NCI-H1436 treated with DMSO at 0.1 percent for 48 hours (cell line): ENCODE results near the gene CACNA1E.
"Not testable (repeated sequence)": the region's sequence is repeated elsewhere in the genome, so short reads cannot be mapped to it uniquely, and the experiment has no call there.

Experiments
- DNase-seq: peaks from one replicate; lab custom pipeline; 2025; lab: John Stamatoyannopoulos, UW

The CACNA1E gene

GRCh38 chr1:181516706-181517105, 33.4 kb downstream of the CACNA1E start:
- no peak for DNase-seq

- DNase-seq: no peak
Observed at GRCh38 chr1:181517181-181517875, 34.0 kb downstream of the CACNA1E start.

- no peak for DNase-seq
Observed at GRCh38 chr1:181518152-181518551, 34.8 kb downstream of the CACNA1E start.

- no peak for DNase-seq
Observed at GRCh38 chr1:181522864-181523263, 39.5 kb downstream of the CACNA1E start.

GRCh38 chr1:181525104-181525721, 41.9 kb downstream of the CACNA1E start:
- DNase-seq: no peak

- not testable (repeated sequence) for DNase-seq
Observed at GRCh38 chr1:181528241-181528640, 44.9 kb downstream of the CACNA1E start.

- no peak for DNase-seq
Observed at GRCh38 chr1:181531441-181531840, 48.1 kb downstream of the CACNA1E start.

GRCh38 chr1:181531951-181532600, 48.8 kb downstream of the CACNA1E start:
- DNase-seq: no peak

GRCh38 chr1:181538836-181539235, 55.5 kb downstream of the CACNA1E start:
- no peak for DNase-seq

GRCh38 chr1:181541458-181541857, 58.1 kb downstream of the CACNA1E start:
- DNase-seq: no peak

- DNase-seq: no peak
Observed at GRCh38 chr1:181541947-181542346, 58.6 kb downstream of the CACNA1E start.

- not testable (repeated sequence) for DNase-seq
Observed at GRCh38 chr1:181542406-181542805, 59.1 kb downstream of the CACNA1E start.

- no peak for DNase-seq
Observed at GRCh38 chr1:181545395-181545794, 62.1 kb downstream of the CACNA1E start.

GRCh38 chr1:181548497-181548896, 65.2 kb downstream of the CACNA1E start:
- DNase-seq: no peak

- DNase-seq: no peak
Observed at GRCh38 chr1:181551249-181551648, 67.9 kb downstream of the CACNA1E start.

GRCh38 chr1:181551754-181552153, 68.4 kb downstream of the CACNA1E start:
- no peak for DNase-seq

GRCh38 chr1:181554465-181554864, 71.1 kb downstream of the CACNA1E start:
- no peak for DNase-seq

- no peak for DNase-seq
Observed at GRCh38 chr1:181556631-181557030, 73.3 kb downstream of the CACNA1E start.

GRCh38 chr1:181557313-181557712, 74.0 kb downstream of the CACNA1E start:
- DNase-seq: no peak

- DNase-seq: no peak
Observed at GRCh38 chr1:181558416-181558815, 75.1 kb downstream of the CACNA1E start.

GRCh38 chr1:181559142-181559541, 75.8 kb downstream of the CACNA1E start:
- no peak for DNase-seq

GRCh38 chr1:181562395-181562794, 79.1 kb downstream of the CACNA1E start:
- no peak for DNase-seq

- no peak for DNase-seq
Observed at GRCh38 chr1:181568736-181569135, 85.4 kb downstream of the CACNA1E start.
